H1 (cell line): ENCODE results near the gene SH3PXD2A. TPM values are rescaled to one million over a fixed set of nuclear protein-coding genes. Genes with fewer than 3 reads are reported as not detected.

Experiments
- CTCF ChIA-PET: fragments of 300-600 bp; sonication (Branson Sonifier 250); formaldehyde crosslinking; loops from one replicate; lab custom pipeline; 2021; ENCODE audit not compliant: partially characterized antibody; lab: Charles Lee
- POLR2A ChIA-PET: fragments of 300-600 bp; sonication (Branson Sonifier 250); formaldehyde crosslinking; loops from one replicate; lab custom pipeline; 2021; ENCODE audit warnings: inconsistent platforms; ENCODE audit not compliant: partially characterized antibody; lab: Charles Lee
- DNase-seq, 2 experiments: peaks; one replicate each; pipeline versions ENCODE4 v3.0.0 to v3.0.0-alpha.2; 2010 to 2022; ENCODE audit warnings: low spot score in 2 of 2, low read depth in 1 of 2, mixed read lengths in 1 of 2
- FAIRE-seq: peaks from 2 replicates; lab custom pipeline; 2011; peaks lifted over from hg19 to GRCh38; lab: Jason Lieb, UNC
- H2AFZ ChIP-seq: 2 replicates; pipeline ENCODE4 v1.8.1; 2012; ENCODE audit warnings: low read length, inconsistent platforms
- H2AK5ac ChIP-seq: 2 replicates; pipeline ENCODE4 v1.6.1; 2013; ENCODE audit warnings: low read depth, low read length
- H2BK120ac ChIP-seq: replicated peaks from 2 replicates; pipeline ENCODE3; 2013; ENCODE audit warnings: low read depth, low read length, inconsistent platforms
- H2BK12ac ChIP-seq: 2 replicates; pipeline ENCODE4 v1.6.1; 2013; ENCODE audit warnings: low read depth, low read length
- H2BK15ac ChIP-seq: 2 replicates; pipeline ENCODE4 v1.6.1; 2013; ENCODE audit warnings: low read length
- H2BK20ac ChIP-seq: 2 replicates; pipeline ENCODE4 v1.6.1; 2013; ENCODE audit warnings: low read length
- H2BK5ac ChIP-seq: 2 replicates; pipeline ENCODE4 v1.6.1; 2013; ENCODE audit warnings: low read depth, low read length
- H3K14ac ChIP-seq: 2 replicates; pipeline ENCODE4 v1.6.1; 2013; ENCODE audit warnings: inconsistent platforms; ENCODE audit not compliant: insufficient read length
- H3K18ac ChIP-seq: 2 replicates; pipeline ENCODE4 v1.6.1; 2013; ENCODE audit warnings: low read length; ENCODE audit errors: extremely low read depth
- H3K23ac ChIP-seq: 2 replicates; pipeline ENCODE4 v1.6.1; 2013; ENCODE audit warnings: inconsistent platforms; ENCODE audit not compliant: insufficient read length
- H3K23me2 ChIP-seq: 2 replicates; pipeline ENCODE4 v1.6.1; 2013; ENCODE audit warnings: low read depth, low read length
- H3K27ac ChIP-seq: 2 replicates; pipeline ENCODE4 v1.6.1; 2011; ENCODE audit warnings: low read depth, low read length, inconsistent platforms
- H3K27me3 ChIP-seq, 4 experiments: replicated peaks in 1 of 4; 1 replicate in 1 of 4; 2 replicates in 3 of 4; pipeline versions ENCODE4 v1.6.1 to v1.8.1; 2011 to 2013; ENCODE audit warnings: low read length in 3 of 4, mild to moderate bottlenecking in 3 of 4, inconsistent platforms in 2 of 4, mixed read lengths in 2 of 4, moderate library complexity in 1 of 4; ENCODE audit not compliant: control insufficient read depth in 3 of 4, insufficient read depth in 3 of 4; ENCODE audit errors: extremely low read depth in 1 of 4
- H3K36me3 ChIP-seq, 4 experiments: 2 replicates each; pipeline versions ENCODE4 v1.6.1 to v1.8.1; 2011 to 2013; ENCODE audit warnings: mild to moderate bottlenecking in 4 of 4, low read length in 3 of 4, moderate library complexity in 2 of 4, control low read depth in 1 of 4, inconsistent platforms in 1 of 4; ENCODE audit not compliant: insufficient read depth in 4 of 4, control insufficient read depth in 2 of 4
- H3K4ac ChIP-seq: replicated peaks from 2 replicates; pipeline ENCODE3; 2013; ENCODE audit warnings: low read length, low read depth, mixed read lengths, inconsistent platforms; ENCODE audit not compliant: insufficient read length
- H3K4me1 ChIP-seq, 4 experiments: replicated peaks in 1 of 4; 1 replicate in 1 of 4; 2 replicates in 3 of 4; pipeline versions ENCODE4 v1.6.1 to v1.8.1; 2011 to 2013; ENCODE audit warnings: low read length in 3 of 4, inconsistent platforms in 2 of 4, mixed read lengths in 1 of 4; ENCODE audit not compliant: insufficient read depth in 4 of 4, control insufficient read depth in 3 of 4
- H3K4me2 ChIP-seq, 2 experiments: 2 replicates each; pipeline versions ENCODE4 v1.6.1 to v1.8.1; 2011 to 2013; ENCODE audit warnings: low read depth in 2 of 2, low read length in 2 of 2, control low read depth in 1 of 2, inconsistent platforms in 1 of 2, mild to moderate bottlenecking in 1 of 2; ENCODE audit not compliant: insufficient read depth in 1 of 2
- H3K4me3 ChIP-seq, 4 experiments: fragments of 200-600, 300-600 bp in 1 of 4; sonication (generic), shearing (Covaris generic), sonication (Bioruptor Twin) in 1 of 4; 2 replicates each; pipeline versions ENCODE4 v1.5.1 to v1.8.1; 2011 to 2016; ENCODE audit warnings: low read length in 4 of 4, low read depth in 3 of 4, control low read depth in 2 of 4, inconsistent platforms in 2 of 4, mild to moderate bottlenecking in 2 of 4, mixed read lengths in 1 of 4, moderate library complexity in 1 of 4; ENCODE audit not compliant: insufficient read depth in 2 of 4; ENCODE audit errors: extremely low read depth in 1 of 4
- H3K56ac ChIP-seq: replicated peaks from 2 replicates; pipeline ENCODE3; 2013; ENCODE audit warnings: low read depth, mild to moderate bottlenecking, mixed read lengths, low read length, inconsistent platforms; ENCODE audit not compliant: insufficient read length
- H3K79me1 ChIP-seq: 2 replicates; pipeline ENCODE4 v1.6.1; 2013; ENCODE audit warnings: low read depth, low read length, control low read depth
- H3K79me2 ChIP-seq, 2 experiments: 2 replicates each; pipeline versions ENCODE4 v1.6.1 to v1.8.1; 2012 to 2013; ENCODE audit warnings: low read length in 2 of 2, mild to moderate bottlenecking in 2 of 2, inconsistent platforms in 1 of 2; ENCODE audit not compliant: insufficient read depth in 2 of 2, control insufficient read depth in 1 of 2
- H3K9ac ChIP-seq, 4 experiments: replicated peaks in 1 of 4; 1 replicate in 1 of 4; 2 replicates in 3 of 4; pipeline versions ENCODE4 v1.6.1 to v1.8.1; 2011 to 2013; ENCODE audit warnings: low read depth in 3 of 4, low read length in 3 of 4, control low read depth in 2 of 4, mild to moderate bottlenecking in 2 of 4, moderate library complexity in 2 of 4, inconsistent platforms in 1 of 4; ENCODE audit errors: extremely low read depth in 1 of 4
- H3K9me3 ChIP-seq, 2 experiments: 2 replicates each; pipeline versions ENCODE4 v1.6.1 to v1.8.1; 2012 to 2013; ENCODE audit warnings: mild to moderate bottlenecking in 2 of 2, moderate library complexity in 2 of 2, control low read depth in 1 of 2, inconsistent platforms in 1 of 2, low read depth in 1 of 2, low read length in 1 of 2, mixed read lengths in 1 of 2; ENCODE audit not compliant: insufficient read depth in 2 of 2
- H4K20me1 ChIP-seq, 2 experiments: replicated peaks in 1 of 2; 2 replicates each; pipeline versions ENCODE3 to v1.8.1; 2011 to 2013; ENCODE audit warnings: inconsistent platforms in 2 of 2, low read length in 2 of 2, mild to moderate bottlenecking in 1 of 2; ENCODE audit not compliant: insufficient read depth in 2 of 2, control insufficient read depth in 1 of 2
- H4K5ac ChIP-seq: 2 replicates; pipeline ENCODE4 v1.6.1; 2013; ENCODE audit warnings: low read length, low read depth, mixed read lengths, inconsistent platforms; ENCODE audit not compliant: insufficient read length
- H4K8ac ChIP-seq: 2 replicates; pipeline ENCODE4 v1.8.0; 2013; ENCODE audit warnings: mild to moderate bottlenecking, moderate library complexity, low read length, inconsistent platforms; ENCODE audit not compliant: insufficient read depth; ENCODE audit errors: extremely low read depth
- H4K91ac ChIP-seq: replicated peaks from 2 replicates; pipeline ENCODE3; 2013; ENCODE audit warnings: low read length, mixed read lengths, inconsistent platforms; ENCODE audit not compliant: insufficient read length
- BCL11A ChIP-seq, 2 experiments: IDR thresholded peaks; one replicate each; pipeline ENCODE4 v1.6.1; 2011; ENCODE audit warnings: low read depth in 2 of 2, low read length in 2 of 2, mild to moderate bottlenecking in 2 of 2
- BRCA1 ChIP-seq: IDR thresholded peaks from 2 replicates; pipeline ENCODE4 v1.6.1; 2012; ENCODE audit warnings: low read depth, low read length, improper control_type of control experiment
- CHD1 ChIP-seq: IDR thresholded peaks from 2 replicates; pipeline ENCODE4 v1.6.1; 2012; ENCODE audit warnings: low read depth, low read length, improper control_type of control experiment
- EP300 ChIP-seq, 2 experiments: IDR thresholded peaks; 1 replicate in 1 of 2; 2 replicates in 1 of 2; pipeline ENCODE4 v1.6.1; 2011 to 2012; ENCODE audit warnings: low read depth in 2 of 2, low read length in 2 of 2, mild to moderate bottlenecking in 2 of 2, borderline replicate concordance in 1 of 2, inconsistent platforms in 1 of 2, moderate library complexity in 1 of 2
- KDM1A ChIP-seq: fragments of 200-600, 300-600 bp; sonication (generic); IDR thresholded peaks from 2 replicates; pipeline ENCODE4 v1.7.1; 2016; ENCODE audit warnings: mild to moderate bottlenecking, low read length, borderline replicate concordance
- KDM5A ChIP-seq: fragments of 200-600 bp; IDR thresholded peaks from 2 replicates; pipeline ENCODE4 v1.7.1; 2012; ENCODE audit warnings: mild to moderate bottlenecking, low read length, inconsistent platforms, mixed read lengths
- MAFK ChIP-seq: IDR thresholded peaks from 2 replicates; pipeline ENCODE4 v1.6.1; 2012; ENCODE audit warnings: low read depth, mild to moderate bottlenecking, improper control_type of control experiment, low read length
- RBBP5 ChIP-seq: IDR thresholded peaks from 2 replicates; pipeline ENCODE4 v1.7.1; 2012; ENCODE audit warnings: low read depth, mild to moderate bottlenecking, inconsistent platforms, low read length, moderate library complexity, borderline replicate concordance
- RFX5 ChIP-seq: IDR thresholded peaks from 2 replicates; pipeline ENCODE4 v1.6.1; 2011; ENCODE audit warnings: low read depth, low read length, improper control_type of control experiment, borderline replicate concordance
- SP2 ChIP-seq: IDR thresholded peaks from 2 replicates; pipeline ENCODE4 v1.6.1; 2012; ENCODE audit warnings: mild to moderate bottlenecking, low read length, inconsistent platforms
- WGBS, 2 experiments: shearing (Covaris generic) in 1 of 2; methylation state at CpG; one replicate each; pipeline versions ENCODE4 v1.1.6 to v1.1.7; 2013 to 2015; ENCODE audit warnings: low lambda C conversion rate in 2 of 2, mixed read lengths in 2 of 2, inconsistent platforms in 1 of 2, low coverage in 1 of 2, missing lambda C conversion rate in 1 of 2; ENCODE audit not compliant: insufficient replicate concordance in 2 of 2, insufficient coverage in 1 of 2, insufficient read length in 1 of 2; ENCODE audit errors: extremely low coverage in 1 of 2, missing lambda C conversion rate in 1 of 2; 5-methylcytosine and 5-hydroxymethylcytosine counted together
- polyA plus RNA-seq, 7 experiments: library from polyadenylated mRNA; depleted of rRNA in 3 of 7; stranded (reverse) in 5 of 7; unstranded in 2 of 7; fragments of >200 nt in 5 of 7; fragments of 200-250 nt in 2 of 7; gene quantifications; 1 replicate in 5 of 7; 2 replicates in 1 of 7; 4 replicates in 1 of 7; pipeline versions ENCODE4 v1.2.1 to v1.2.3, GENCODE V29; 2011 to 2013; ENCODE audit warnings: missing spikeins in 2 of 7, mixed read lengths in 2 of 7
- total RNA-seq: library from RNA; stranded (reverse); fragmentation: NEBNext Ultra II Directional; extraction: Animal tissue kit (Norgen Biotek cat#: 25700); gene quantifications from 2 replicates; pipeline ENCODE4 v1.2.1, GENCODE V29; 2021
- TF ChIP-seq, protein P1 (sequence below): IDR thresholded peaks from 2 replicates; pipeline ENCODE4 v1.6.1; 2012; ENCODE audit warnings: inconsistent platforms

SH3PXD2A gene
- total and polyA plus RNA-seq, 2 of the 8 experiments (the other 6 are each of a cell fraction or from before 2014, with no cell fraction given), result 5.4 to 16.3 TPM

DNA sequence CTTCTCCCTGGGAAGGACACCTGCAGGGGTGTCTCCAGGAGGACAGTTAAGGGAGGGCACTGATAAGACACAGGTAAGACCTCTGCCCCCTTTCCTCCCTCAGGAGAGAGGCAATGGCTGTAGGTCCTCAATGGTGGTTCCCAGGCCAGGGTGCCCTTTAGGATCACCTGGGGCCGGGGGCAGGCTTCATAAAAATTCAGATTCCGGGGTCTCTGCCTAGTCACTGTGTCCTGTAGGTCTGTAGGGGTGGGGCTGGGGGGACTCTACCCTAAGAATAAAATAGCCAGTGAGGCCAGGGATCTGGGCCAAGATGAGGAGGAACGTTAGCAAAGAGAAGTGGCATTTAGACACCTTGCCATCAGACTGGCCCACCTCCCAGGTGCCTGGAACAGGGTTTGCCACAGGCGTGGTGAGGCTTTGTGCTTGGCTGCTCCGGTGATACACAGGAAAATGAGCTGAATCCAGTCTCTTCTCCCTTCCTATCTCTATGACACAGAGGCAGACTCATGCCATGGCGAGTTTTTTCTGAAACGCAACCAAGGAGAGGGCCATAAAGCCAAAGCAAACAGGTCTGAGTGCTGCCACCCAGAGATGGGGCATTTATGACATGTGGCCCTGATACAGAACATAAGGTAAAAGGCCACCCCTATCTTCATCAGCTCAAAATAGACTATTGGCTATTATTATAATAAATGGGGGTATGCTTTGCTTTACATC lies 52.6 kb downstream of the SH3PXD2A start:
- no peak overlapping the region for H3K4me3 ChIP-seq
- no peak overlapping the region for H4K91ac ChIP-seq
- H2AK5ac ChIP-seq, result peak overlapping the region; percentile 79; the same call in 1 of the 2 replicates
- H3K27ac ChIP-seq, result no peak overlapping the region
- CTCF ChIA-PET, result interaction anchor here (0.7 to 1.5 kb wide), 15 partner anchors 9 to 90 kb away, joined by 3 to 5 read pairs (median 3); partner anchors contain the start of gene SH3PXD2A
- H3K36me3 ChIP-seq, result no peaks in the 10 kb centered on the region
- no peak overlapping the region for H3K56ac ChIP-seq
- no peak overlapping the region for H3K4ac ChIP-seq
- no peak overlapping the region for H2BK120ac ChIP-seq
- no peaks in the 10 kb centered on the region for H3K23me2 ChIP-seq
- no peak overlapping the region for H3K23ac ChIP-seq
- no peaks in the 10 kb centered on the region for H3K79me1 ChIP-seq
- H2BK12ac ChIP-seq, result no peak overlapping the region
- H2BK20ac ChIP-seq, result no peak overlapping the region
- no peak overlapping the region for H3K14ac ChIP-seq
- H2BK5ac ChIP-seq, result no peak overlapping the region
- H2BK15ac ChIP-seq, result no peak overlapping the region
- WGBS, 2 experiments, result 76% methylated on average over 7 of the region's 7 CpGs; no CpG with 5 or more reads in 1 of the 2 experiments
- no peak overlapping the region for H2AFZ ChIP-seq
- no peak overlapping the region for H3K9ac ChIP-seq
- H4K5ac ChIP-seq, result no peak overlapping the region
- H3K4me1 ChIP-seq, result peaks cover 0 to 14% (median 7%) of the 10 kb centered on the region in 4 experiments; a peak in 4 of 7 replicates
- H3K27me3 ChIP-seq, result no peaks in the 10 kb centered on the region
- no peak for DNase-seq
- no peak overlapping the region for H4K8ac ChIP-seq
- no peak overlapping the region for H3K18ac ChIP-seq
- POLR2A ChIA-PET, result interaction anchor here (0.9 kb wide), 1 partner anchor 16 kb away, joined by 5 read pairs; no protein-coding TSS in a partner anchor
- H3K9me3 ChIP-seq, result no peaks in the 10 kb centered on the region
- no peak overlapping the region for H3K4me2 ChIP-seq
- no peak for FAIRE-seq
- no peaks in the 10 kb centered on the region for H4K20me1 ChIP-seq
- H3K79me2 ChIP-seq, result no peaks in the 10 kb centered on the region; a peak in 1 of 4 replicates
- TF ChIP-seq BCL11A (IDR thresholded peaks at IDR 0.05; ENCODE audit: low read depth in 2 of 2, low read length in 2 of 2) (no peak), BRCA1 (no peak), MAFK (no peak), EP300 (IDR thresholded peaks at IDR 0.05; ENCODE audit: borderline replicate concordance in 1 of 2, low read depth in 2 of 2, low read length in 2 of 2) (no peak), CHD1 (no peak), SP2 (no peak), KDM1A (no peak), KDM5A (no peak), RFX5 (no peak), RBBP5 (no peak)
- TF ChIP-seq, protein P1, sequence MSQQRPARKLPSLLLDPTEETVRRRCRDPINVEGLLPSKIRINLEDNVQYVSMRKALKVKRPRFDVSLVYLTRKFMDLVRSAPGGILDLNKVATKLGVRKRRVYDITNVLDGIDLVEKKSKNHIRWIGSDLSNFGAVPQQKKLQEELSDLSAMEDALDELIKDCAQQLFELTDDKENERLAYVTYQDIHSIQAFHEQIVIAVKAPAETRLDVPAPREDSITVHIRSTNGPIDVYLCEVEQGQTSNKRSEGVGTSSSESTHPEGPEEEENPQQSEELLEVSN, result no peak
